ENCODE results near the gene PTMA. TPM values are rescaled to one million over a fixed set of nuclear protein-coding genes. Genes with fewer than 3 reads are reported as not detected.
"Not testable (repeated sequence)": the region's sequence is repeated elsewhere in the genome, so short reads cannot be mapped to it uniquely, and the experiment has no call there.

The PTMA gene
- polyA plus RNA-seq, 3 donors, result 2,106 to 2,317 (median 2,301) TPM

GRCh38 chr2:231691251-231691772 is 17.0 kb upstream of the PTMA start:
- DNase-seq (ENCODE audit: low read depth in 3 of 3, low spot score in 2 of 3), result no peak

- no peak for DNase-seq (ENCODE audit: low read depth in 3 of 3, low spot score in 2 of 3)
These were observed 15.5 kb upstream of the PTMA start for GRCh38 chr2:231692847-231693246.

- DNase-seq (ENCODE audit: low read depth in 3 of 3, low spot score in 2 of 3), result no peak
These were observed 14.4 kb upstream of the PTMA start for GRCh38 chr2:231693956-231694355.

- DNase-seq (ENCODE audit: low read depth in 3 of 3, low spot score in 2 of 3), result no peak
These were observed 12.3 kb upstream of the PTMA start for GRCh38 chr2:231696004-231696367.

- DNase-seq (ENCODE audit: low read depth in 3 of 3, low spot score in 2 of 3), result no peak
These were observed 9.3 kb upstream of the PTMA start for GRCh38 chr2:231699006-231699405.

GRCh38 chr2:231701456-231702373 is 6.6 kb upstream of the PTMA start:
- DNase-seq (ENCODE audit: low read depth in 3 of 3, low spot score in 2 of 3), result no peak

- no peak for DNase-seq (ENCODE audit: low read depth in 3 of 3, low spot score in 2 of 3)
These were observed 4.3 kb upstream of the PTMA start for GRCh38 chr2:231704017-231704416.

- peak; percentile 94 to 97 (median 95) for DNase-seq (ENCODE audit: low read depth in 3 of 3, low spot score in 2 of 3)
These were observed 1.3 kb upstream of the PTMA start for GRCh38 chr2:231706731-231707624.

- DNase-seq (ENCODE audit: low read depth in 3 of 3, low spot score in 2 of 3), result no peak
These were observed 749 bp upstream of the PTMA start for GRCh38 chr2:231707625-231707926.

GRCh38 chr2:231708773-231709635 is 679 bp downstream of the PTMA start:
- DNase-seq (ENCODE audit: low read depth in 3 of 3, low spot score in 2 of 3), result no peak

GRCh38 chr2:231709636-231709980 is 1.3 kb downstream of the PTMA start:
- DNase-seq (ENCODE audit: low read depth in 3 of 3, low spot score in 2 of 3), result no peak

GRCh38 chr2:231709981-231710798 is 1.9 kb downstream of the PTMA start:
- DNase-seq (ENCODE audit: low read depth in 3 of 3, low spot score in 2 of 3), result peak in 2 of 3 donors; percentile 60 to 82

- no peak for DNase-seq (ENCODE audit: low read depth in 3 of 3, low spot score in 2 of 3)
These were observed 2.7 kb downstream of the PTMA start for GRCh38 chr2:231710799-231711676.

- DNase-seq (ENCODE audit: low read depth in 3 of 3, low spot score in 2 of 3), result no peak
These were observed 3.5 kb downstream of the PTMA start for GRCh38 chr2:231711677-231712450.

GRCh38 chr2:231712451-231713021 is 4.2 kb downstream of the PTMA start:
- DNase-seq (ENCODE audit: low read depth in 3 of 3, low spot score in 2 of 3), result not testable (repeated sequence)

GRCh38 chr2:231713406-231713729 is 5.0 kb downstream of the PTMA start:
- not testable (repeated sequence) for DNase-seq (ENCODE audit: low read depth in 3 of 3, low spot score in 2 of 3)

- no peak for DNase-seq (ENCODE audit: low read depth in 3 of 3, low spot score in 2 of 3)
These were observed 5.7 kb downstream of the PTMA start for GRCh38 chr2:231713730-231714638.
